ENCODE results near the gene ZNF324. TPM values are rescaled to one million over a fixed set of nuclear protein-coding genes. Genes with fewer than 3 reads are reported as not detected.

The ZNF324 gene
- polyA plus RNA-seq, 1 donor (not counting 4 experiments of a cell fraction or from before 2014, with no cell fraction given): 5.0 TPM

DNA sequence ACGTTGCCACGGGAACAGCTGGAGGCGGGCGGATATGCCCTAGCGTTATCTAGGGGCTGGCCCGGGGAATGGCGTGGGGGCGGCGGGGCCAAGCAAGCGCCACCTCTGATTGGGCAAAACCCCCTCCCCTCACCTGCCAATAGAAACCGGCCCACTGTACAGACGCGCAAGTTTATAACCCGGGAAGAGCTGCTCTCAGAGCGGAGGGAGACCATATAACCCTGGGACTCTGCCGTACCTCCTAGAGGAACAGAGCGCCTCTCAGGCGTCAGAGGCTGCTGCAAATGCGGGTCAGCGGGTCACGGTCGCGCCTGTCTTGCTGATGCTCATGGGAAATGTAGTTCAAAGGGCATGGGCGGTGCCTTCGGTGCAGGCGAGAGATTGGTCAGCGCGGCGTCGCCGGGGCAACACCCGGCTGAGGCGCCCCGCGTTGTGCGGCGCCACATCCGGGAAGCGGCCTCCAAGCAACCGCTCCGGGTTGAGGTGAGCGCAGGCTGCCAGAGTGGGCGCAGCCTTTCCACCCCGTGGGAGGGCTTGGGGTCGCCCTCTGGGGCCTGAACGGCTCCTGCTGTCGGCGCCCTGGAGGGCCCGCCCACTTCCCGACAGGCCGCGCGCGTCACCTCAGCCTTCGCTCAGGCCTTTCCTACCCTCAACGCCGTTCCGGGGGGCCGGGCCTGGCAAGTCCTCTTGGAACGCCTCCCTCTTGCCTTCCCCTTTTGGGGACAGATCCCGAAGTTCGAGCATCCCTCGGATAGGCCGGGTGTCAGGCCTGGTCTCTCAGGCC lies 9.0 kb downstream of the ZNF324 start, which contains the start of gene ZNF446:
ZNF446 (plus strand) TSS at position 639 of the 784 bp plus-strand sequence. CDS start 867 bp downstream, outside the sequence.
- Histone ChIP-seq H3K9me3 (ENCODE audit: control insufficient read depth, low read depth, low read length) (no peaks in the 10 kb centered on the region), H3K27me3 (ENCODE audit: control insufficient read depth, extremely low read depth, insufficient read depth, low read length) (no peaks in the 10 kb centered on the region), H3K27ac (ENCODE audit: control insufficient read depth, insufficient read depth, low read length) (peak within 1 kb of the TSS; percentile 63), H3K36me3 (ENCODE audit: control insufficient read depth in 2 of 2, extremely low read depth in 1 of 2, insufficient read depth in 2 of 2, low read length in 2 of 2) (peaks cover 7 to 15% of the 10 kb centered on the region in 2 experiments), H4K20me1 (ENCODE audit: control insufficient read depth, extremely low read depth, insufficient read depth, low read length) (no peaks in the 10 kb centered on the region), H3K9ac (ENCODE audit: control insufficient read depth, extremely low read depth, insufficient read depth, low read length) (peak within 1 kb of the TSS; percentile 80), H3K9me1 (ENCODE audit: control insufficient read depth, extremely low read depth, insufficient read depth, low read length) (no peaks in the 10 kb centered on the region), H3K4me1 (ENCODE audit: control insufficient read depth, extremely low read depth, insufficient read depth, low read length) (peaks cover 15% of the 10 kb centered on the region), H3K79me2 (ENCODE audit: control insufficient read depth, insufficient read depth, low read length) (no peaks in the 10 kb centered on the region), H3K4me2 (ENCODE audit: control insufficient read depth, extremely low read depth, insufficient read depth, low read depth, low read length) (peak within 1 kb of the TSS; percentile 91), H3K4me3 (ENCODE audit: control insufficient read depth in 2 of 3, extremely low read depth in 1 of 3, insufficient read depth in 2 of 3, low read depth in 1 of 3, low read length in 3 of 3) (peak within 1 kb of the TSS; percentile 62 to 83 (median 68)), H2AFZ (ENCODE audit: control insufficient read depth, low read length) (peak within 1 kb of the TSS; percentile 85)
- dilution Hi-C loops (cut with MboI; ENCODE audit: extremely low pct_ligation_motif_present, low sequenced_read_pairs): no loop called here
- FAIRE-seq (peak; percentile 71), DNase-seq (ENCODE audit: low read depth, low spot score) (peak; percentile 72)
- TF ChIP-seq, protein P1, sequence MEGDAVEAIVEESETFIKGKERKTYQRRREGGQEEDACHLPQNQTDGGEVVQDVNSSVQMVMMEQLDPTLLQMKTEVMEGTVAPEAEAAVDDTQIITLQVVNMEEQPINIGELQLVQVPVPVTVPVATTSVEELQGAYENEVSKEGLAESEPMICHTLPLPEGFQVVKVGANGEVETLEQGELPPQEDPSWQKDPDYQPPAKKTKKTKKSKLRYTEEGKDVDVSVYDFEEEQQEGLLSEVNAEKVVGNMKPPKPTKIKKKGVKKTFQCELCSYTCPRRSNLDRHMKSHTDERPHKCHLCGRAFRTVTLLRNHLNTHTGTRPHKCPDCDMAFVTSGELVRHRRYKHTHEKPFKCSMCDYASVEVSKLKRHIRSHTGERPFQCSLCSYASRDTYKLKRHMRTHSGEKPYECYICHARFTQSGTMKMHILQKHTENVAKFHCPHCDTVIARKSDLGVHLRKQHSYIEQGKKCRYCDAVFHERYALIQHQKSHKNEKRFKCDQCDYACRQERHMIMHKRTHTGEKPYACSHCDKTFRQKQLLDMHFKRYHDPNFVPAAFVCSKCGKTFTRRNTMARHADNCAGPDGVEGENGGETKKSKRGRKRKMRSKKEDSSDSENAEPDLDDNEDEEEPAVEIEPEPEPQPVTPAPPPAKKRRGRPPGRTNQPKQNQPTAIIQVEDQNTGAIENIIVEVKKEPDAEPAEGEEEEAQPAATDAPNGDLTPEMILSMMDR (optimal IDR thresholded peaks at IDR 0.05 in 1 of 3, IDR thresholded peaks at IDR 0.05 in 1 of 3, conservative IDR thresholded peaks at IDR 0.05 in 1 of 3; ENCODE audit: extremely low read depth in 1 of 3, insufficient read depth in 2 of 3, low read length in 3 of 3): no peak
- no peak for TF ChIP-seq EZH2 (IDR thresholded peaks at IDR 0.05; ENCODE audit: low read length)

DNA sequence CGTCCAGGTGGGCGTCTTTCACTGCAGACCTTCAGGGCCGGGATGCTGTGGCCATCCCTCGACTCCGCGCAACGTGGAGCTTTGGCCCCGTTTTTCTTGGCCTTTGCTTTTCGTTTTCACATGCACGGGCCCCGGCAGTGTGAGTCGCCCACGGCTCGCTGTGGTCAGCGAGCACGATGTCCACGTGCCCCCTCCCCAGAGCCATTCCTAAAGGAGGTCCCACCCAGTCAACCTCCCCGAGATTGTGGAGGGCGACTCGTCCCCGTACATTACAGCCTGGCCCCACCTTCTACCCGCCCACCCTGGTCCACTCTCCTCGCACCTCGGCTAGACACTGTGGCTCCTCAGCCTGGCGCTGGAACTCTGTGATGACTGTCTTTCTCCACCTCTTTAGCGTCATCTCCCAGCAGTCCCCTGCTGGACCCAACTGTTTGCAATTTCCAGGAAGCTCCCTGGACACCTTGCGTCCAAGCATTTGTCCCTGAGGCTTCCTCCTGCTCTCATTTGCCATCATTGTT lies 9.7 kb downstream of the ZNF324 start:
- Histone ChIP-seq H4K20me1 (ENCODE audit: control insufficient read depth, extremely low read depth, insufficient read depth, low read length) (no peaks in the 10 kb centered on the region), H3K4me3 (ENCODE audit: control insufficient read depth in 2 of 3, extremely low read depth in 1 of 3, insufficient read depth in 2 of 3, low read depth in 1 of 3, low read length in 3 of 3) (peak overlapping the region; percentile 62 to 83 (median 68)), H3K4me2 (ENCODE audit: control insufficient read depth, extremely low read depth, insufficient read depth, low read depth, low read length) (peak overlapping the region; percentile 91), H3K9ac (ENCODE audit: control insufficient read depth, extremely low read depth, insufficient read depth, low read length) (peak overlapping the region; percentile 80), H3K27me3 (ENCODE audit: control insufficient read depth, extremely low read depth, insufficient read depth, low read length) (no peaks in the 10 kb centered on the region), H2AFZ (ENCODE audit: control insufficient read depth, low read length) (peak overlapping the region; percentile 85), H3K9me3 (ENCODE audit: control insufficient read depth, low read depth, low read length) (no peaks in the 10 kb centered on the region), H3K36me3 (ENCODE audit: control insufficient read depth in 2 of 2, extremely low read depth in 1 of 2, insufficient read depth in 2 of 2, low read length in 2 of 2) (peaks cover 7 to 15% of the 10 kb centered on the region in 2 experiments), H3K4me1 (ENCODE audit: control insufficient read depth, extremely low read depth, insufficient read depth, low read length) (peaks cover 15% of the 10 kb centered on the region), H3K9me1 (ENCODE audit: control insufficient read depth, extremely low read depth, insufficient read depth, low read length) (no peaks in the 10 kb centered on the region), H3K79me2 (ENCODE audit: control insufficient read depth, insufficient read depth, low read length) (no peaks in the 10 kb centered on the region), H3K27ac (ENCODE audit: control insufficient read depth, insufficient read depth, low read length) (peak overlapping the region; percentile 63)
- dilution Hi-C loops (cut with MboI; ENCODE audit: extremely low pct_ligation_motif_present, low sequenced_read_pairs): no loop called here
- TF ChIP-seq EZH2 (IDR thresholded peaks at IDR 0.05; ENCODE audit: low read length): no peak
- TF ChIP-seq, protein P1 (optimal IDR thresholded peaks at IDR 0.05 in 1 of 3, IDR thresholded peaks at IDR 0.05 in 1 of 3, conservative IDR thresholded peaks at IDR 0.05 in 1 of 3; ENCODE audit: extremely low read depth in 1 of 3, insufficient read depth in 2 of 3, low read length in 3 of 3): no peak
- DNase-seq (ENCODE audit: low read depth, low spot score): no peak
- peak; percentile 32 for FAIRE-seq
